Ramos (cell line): Measurements from ENCODE around the gene PSMB1.
"Not testable (repeated sequence)": the region's sequence is repeated elsewhere in the genome, so short reads cannot be mapped to it uniquely, and the experiment has no call there.

Source experiments
- in situ Hi-C: fragments of 300-500 bp; cut with MboI; formaldehyde crosslinking; loops from one replicate; pipeline ENCODE4 v1.14.3; 2022; ENCODE audit warnings: low sequenced_read_pairs; ENCODE audit not compliant: unreplicated experiment

Gene PSMB1

GRCh38 chr6:170506446-170506845 lies 46.7 kb downstream of the PSMB1 start:
- in situ Hi-C loops: no loop called here

GRCh38 chr6:170505306-170505705 lies 47.8 kb downstream of the PSMB1 start:
- in situ Hi-C loops: no loop called here

- in situ Hi-C loops: no loop called here
Observed at GRCh38 chr6:170504479-170504878, 48.6 kb downstream of the PSMB1 start.

GRCh38 chr6:170503414-170503761 lies 49.7 kb downstream of the PSMB1 start:
- in situ Hi-C loops: no loop called here

GRCh38 chr6:170502733-170503413 lies 50.2 kb downstream of the PSMB1 start:
- in situ Hi-C loops: not testable (repeated sequence)

GRCh38 chr6:170502268-170502667 lies 50.8 kb downstream of the PSMB1 start:
- in situ Hi-C loops: not testable (repeated sequence)

GRCh38 chr6:170500955-170501590 lies 52.0 kb downstream of the PSMB1 start:
- in situ Hi-C loops: no loop called here

- in situ Hi-C loops: no loop called here
Observed at GRCh38 chr6:170497841-170498301, 55.2 kb downstream of the PSMB1 start.

- in situ Hi-C loops: no loop called here
Observed at GRCh38 chr6:170493354-170493753, 59.8 kb downstream of the PSMB1 start.

GRCh38 chr6:170490259-170490658 lies 62.8 kb downstream of the PSMB1 start:
- in situ Hi-C loops: no loop called here

GRCh38 chr6:170489836-170490235 lies 63.3 kb downstream of the PSMB1 start:
- in situ Hi-C loops: no loop called here

GRCh38 chr6:170487707-170488329 lies 65.3 kb downstream of the PSMB1 start:
- in situ Hi-C loops: no loop called here

- in situ Hi-C loops: no loop called here
Observed at GRCh38 chr6:170485159-170485558, 67.9 kb downstream of the PSMB1 start.
